Glutamatergic neuron (in vitro differentiated cells): Measurements from ENCODE around the gene SH3BP5. TPM values are rescaled to one million over a fixed set of nuclear protein-coding genes. Genes with fewer than 3 reads are reported as not detected.

Experiments
- DNase-seq: peaks from one replicate; pipeline ENCODE4 v3.0.0; 2022
- H3K27ac Mint-ChIP-seq: one replicate; pipeline ENCODE4 v1.8.0; 2020; ENCODE audit warnings: mild to moderate bottlenecking, mixed read lengths, inconsistent platforms; ENCODE audit not compliant: unreplicated experiment
- H3K27me3 Mint-ChIP-seq: one replicate; pipeline ENCODE4 v1.8.0; 2020; ENCODE audit warnings: mild to moderate bottlenecking, moderate library complexity, mixed read lengths, inconsistent platforms; ENCODE audit not compliant: unreplicated experiment
- H3K36me3 Mint-ChIP-seq: one replicate; pipeline ENCODE4 v1.8.0; 2020; ENCODE audit warnings: mild to moderate bottlenecking, mixed read lengths, inconsistent platforms; ENCODE audit not compliant: unreplicated experiment
- H3K4me1 Mint-ChIP-seq: one replicate; pipeline ENCODE4 v1.8.0; 2020; ENCODE audit warnings: mild to moderate bottlenecking, low read depth, mixed read lengths, inconsistent platforms; ENCODE audit not compliant: unreplicated experiment
- H3K4me3 Mint-ChIP-seq: one replicate; pipeline ENCODE4 v1.8.0; 2020; ENCODE audit warnings: mild to moderate bottlenecking, mixed read lengths, inconsistent platforms; ENCODE audit not compliant: unreplicated experiment
- H3K9me3 Mint-ChIP-seq: one replicate; pipeline ENCODE4 v1.8.0; 2020; ENCODE audit warnings: mild to moderate bottlenecking, moderate library complexity, mixed read lengths, inconsistent platforms; ENCODE audit not compliant: unreplicated experiment
- CTCF ChIP-seq: fragments of 200-600 bp; sonication (generic); IDR thresholded peaks from one replicate; pipeline ENCODE4 v1.5.0; 2021; ENCODE audit not compliant: partially characterized antibody, unreplicated experiment
- total RNA-seq: library from RNA; stranded (reverse); fragmentation: NEBNext Ultra II Directional; extraction: Animal tissue kit (Norgen Biotek cat#: 25700); gene quantifications from one replicate; pipeline ENCODE4 v1.2.1, GENCODE V29; 2021; ENCODE audit not compliant: unreplicated experiment

Gene SH3BP5
- total RNA-seq, 1 donor from 2014 or later, result 25.3 TPM

GRCh38 chr3:15276028-15276724 is 56.2 kb downstream of the SH3BP5 start:
- H3K27me3 Mint-ChIP-seq, result no peaks in the 10 kb centered on the region
- no peak for TF ChIP-seq CTCF
- no peak overlapping the region for H3K27ac Mint-ChIP-seq
- H3K36me3 Mint-ChIP-seq, result no peaks in the 10 kb centered on the region
- H3K9me3 Mint-ChIP-seq, result no peaks in the 10 kb centered on the region
- peaks cover 5% of the 10 kb centered on the region for H3K4me1 Mint-ChIP-seq
- no peak overlapping the region for H3K4me3 Mint-ChIP-seq
- no peak for DNase-seq

GRCh38 chr3:15273227-15273626 is 59.2 kb downstream of the SH3BP5 start:
- Mint-ChIP-seq H3K27ac (no peak overlapping the region), H3K36me3 (no peaks in the 10 kb centered on the region), H3K27me3 (no peaks in the 10 kb centered on the region), H3K9me3 (no peaks in the 10 kb centered on the region), H3K4me1 (peaks cover 7% of the 10 kb centered on the region), H3K4me3 (no peak overlapping the region)
- DNase-seq, result no peak
- no peak for TF ChIP-seq CTCF

- no peak for DNase-seq
- H3K27ac Mint-ChIP-seq, result no peak overlapping the region
- H3K4me1 Mint-ChIP-seq, result peaks cover 6% of the 10 kb centered on the region
- no peaks in the 10 kb centered on the region for H3K36me3 Mint-ChIP-seq
- no peaks in the 10 kb centered on the region for H3K27me3 Mint-ChIP-seq
- H3K9me3 Mint-ChIP-seq, result no peaks in the 10 kb centered on the region
- no peak for TF ChIP-seq CTCF
- no peak overlapping the region for H3K4me3 Mint-ChIP-seq
These were observed 59.8 kb downstream of the SH3BP5 start for GRCh38 chr3:15272426-15273196.

- DNase-seq, result no peak
- TF ChIP-seq CTCF, result no peak
- H3K4me3 Mint-ChIP-seq, result no peak overlapping the region
- no peaks in the 10 kb centered on the region for H3K36me3 Mint-ChIP-seq
- H3K4me1 Mint-ChIP-seq, result peaks cover 6% of the 10 kb centered on the region
- H3K9me3 Mint-ChIP-seq, result no peaks in the 10 kb centered on the region
- H3K27me3 Mint-ChIP-seq, result no peaks in the 10 kb centered on the region
- no peak overlapping the region for H3K27ac Mint-ChIP-seq
These were observed 60.5 kb downstream of the SH3BP5 start for GRCh38 chr3:15271785-15272381.

GRCh38 chr3:15271030-15271429 is 61.4 kb downstream of the SH3BP5 start:
- Mint-ChIP-seq H3K36me3 (no peaks in the 10 kb centered on the region), H3K4me1 (peaks cover 6% of the 10 kb centered on the region), H3K27me3 (no peaks in the 10 kb centered on the region), H3K9me3 (no peaks in the 10 kb centered on the region), H3K27ac (no peak overlapping the region), H3K4me3 (no peak overlapping the region)
- TF ChIP-seq CTCF, result no peak
- no peak for DNase-seq
